Mononuclear cell (primary cell): ENCODE results near the gene KIF3B. TPM values are rescaled to one million over a fixed set of nuclear protein-coding genes. Genes with fewer than 3 reads are reported as not detected.

Experiments
- H3K27me3 ChIP-seq: 2 replicates; pipeline ENCODE4 v1.6.0; 2011; ENCODE audit warnings: low read length, control low read depth; ENCODE audit not compliant: insufficient read depth
- H3K4me1 ChIP-seq: 2 replicates; pipeline ENCODE4 v1.5.1; 2011; ENCODE audit warnings: mild to moderate bottlenecking, low read length, control low read depth; ENCODE audit not compliant: insufficient read depth
- H3K4me3 ChIP-seq: 2 replicates; pipeline ENCODE4 v1.5.1; 2011; ENCODE audit warnings: mild to moderate bottlenecking, low read length, moderate library complexity
- H3K9me3 ChIP-seq: 2 replicates; pipeline ENCODE4 v1.5.1; 2011; ENCODE audit warnings: low read depth, mild to moderate bottlenecking, control low read depth, low read length
- total RNA-seq: library from RNA; depleted of rRNA; stranded (reverse); fragments of >200 nt; gene quantifications from one replicate; pipeline ENCODE4 v1.2.3, GENCODE V29; 2012

KIF3B gene
- total RNA-seq: 7.0 TPM

DNA sequence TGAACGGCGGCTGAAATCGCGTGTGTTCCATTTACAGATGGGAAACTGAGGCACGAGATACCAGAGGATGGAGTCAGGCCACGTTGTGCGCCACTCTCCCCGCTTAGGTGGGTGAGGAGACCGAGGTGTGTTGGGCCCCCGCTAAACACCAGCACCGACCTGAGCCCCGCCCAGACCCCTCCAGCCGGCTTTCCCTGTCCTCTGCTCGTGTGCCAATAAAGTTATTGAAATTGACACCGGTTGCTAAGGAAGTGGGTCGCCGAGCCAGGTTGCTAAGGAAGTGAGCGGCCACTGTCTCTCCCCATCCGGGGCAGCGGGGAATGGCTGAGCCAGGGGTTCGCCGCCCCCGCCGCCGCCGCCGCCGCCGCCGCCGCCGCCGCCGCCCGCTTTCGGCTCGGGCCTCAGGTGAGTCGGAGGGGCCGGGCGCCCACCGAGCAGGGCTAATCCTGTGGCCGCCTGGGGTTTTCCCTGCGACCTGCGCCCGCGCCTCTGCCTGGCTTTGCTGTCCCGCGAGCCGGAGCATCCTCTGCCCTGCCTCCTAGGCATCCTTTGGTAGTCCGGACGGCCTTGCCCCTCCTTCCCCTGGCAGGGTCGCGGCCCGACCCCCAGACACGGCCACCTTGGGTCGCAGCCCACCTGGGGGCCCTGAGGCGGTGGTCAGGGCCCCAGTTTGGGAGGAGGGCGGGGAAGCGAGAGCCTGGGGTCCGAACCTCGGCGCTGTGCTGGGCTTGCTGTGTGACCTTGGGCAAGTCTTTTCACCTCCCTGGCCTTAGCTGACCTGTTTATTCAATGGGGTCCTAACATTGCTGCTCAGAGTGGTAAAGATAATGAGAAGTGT lies at the start of gene KIF3B:
Gene KIF3B, plus strand, starts transcription at position 291 of the 838 bp plus-strand sequence. CDS start 32,127 bp downstream, outside the sequence.
- H3K27me3 ChIP-seq: no peaks in the 10 kb centered on the region
- peak within 1 kb of the TSS; percentile 74 for H3K4me3 ChIP-seq
- peaks cover 30% of the 10 kb centered on the region for H3K4me1 ChIP-seq
- H3K9me3 ChIP-seq: no peaks in the 10 kb centered on the region

DNA sequence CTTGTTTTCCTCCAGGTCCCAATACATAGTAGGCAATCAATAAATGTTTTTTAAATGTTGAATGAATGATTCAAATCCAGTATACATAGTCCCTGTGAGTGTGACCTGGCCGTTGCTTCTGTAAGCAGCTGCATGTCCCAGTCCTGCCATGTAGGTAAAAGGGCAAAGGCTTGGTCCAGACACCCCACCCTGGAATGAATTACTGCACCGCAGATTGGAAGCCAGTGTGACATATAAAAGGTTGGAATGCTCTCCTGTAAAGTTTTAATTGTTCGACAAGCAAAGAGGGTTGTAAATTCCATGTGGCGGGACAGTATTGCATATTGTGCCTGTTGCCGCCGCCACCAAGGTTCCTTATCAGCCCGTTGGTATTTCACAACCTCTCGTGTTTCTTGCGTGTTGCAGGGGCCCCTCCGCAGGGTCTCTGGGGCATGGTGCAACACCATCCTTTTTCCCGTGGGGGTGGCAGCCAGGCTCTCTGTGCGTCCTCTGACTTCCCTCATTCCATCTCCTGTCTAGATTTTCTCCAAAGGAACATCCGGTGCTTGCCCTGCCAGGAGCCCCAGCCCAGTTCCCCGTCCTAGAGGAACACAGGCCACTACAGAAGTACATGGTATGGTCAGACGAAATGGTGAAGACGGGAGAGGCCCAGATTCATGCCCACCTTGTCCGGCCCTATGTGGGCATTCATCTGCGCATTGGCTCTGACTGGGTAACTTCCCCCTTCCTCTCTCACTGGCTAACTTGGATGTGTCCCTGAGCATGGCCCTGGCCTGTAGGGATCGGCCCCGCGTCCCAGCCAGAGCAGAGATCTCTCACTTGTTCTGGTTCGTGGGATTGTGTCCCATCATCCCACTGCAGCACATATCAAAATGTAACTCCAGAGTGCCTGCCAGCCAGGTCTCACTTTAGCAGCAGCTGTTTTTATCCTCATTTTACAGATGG lies 49.4 kb upstream of the KIF3B start:
- no peak overlapping the region for H3K4me3 ChIP-seq
- H3K9me3 ChIP-seq: no peaks in the 10 kb centered on the region
- H3K4me1 ChIP-seq: peaks cover 41% of the 10 kb centered on the region
- no peaks in the 10 kb centered on the region for H3K27me3 ChIP-seq

DNA sequence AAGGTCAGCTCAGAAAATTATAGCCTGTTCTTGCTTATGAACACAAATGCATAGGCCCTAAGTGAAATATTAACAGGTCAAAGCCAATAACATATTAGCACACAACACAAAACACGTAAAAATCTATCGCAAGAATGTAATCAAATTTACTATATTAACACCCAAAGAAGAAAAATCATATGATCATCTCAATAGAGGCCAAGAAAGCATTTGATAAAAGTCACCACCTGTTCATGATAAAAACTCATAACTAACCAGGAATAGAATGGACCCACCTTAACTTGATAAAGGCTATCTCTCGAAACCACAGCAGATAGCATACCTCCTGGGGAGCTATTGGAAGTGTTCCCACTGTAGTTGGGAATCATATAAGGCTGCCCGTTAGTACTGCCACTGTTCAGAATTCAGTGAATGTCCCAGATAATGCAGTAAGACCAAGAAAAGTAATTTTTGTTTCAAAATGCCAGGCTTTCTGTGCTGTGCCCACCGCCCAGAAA lies 48.2 kb upstream of the KIF3B start:
- Histone ChIP-seq H3K9me3 (no peaks in the 10 kb centered on the region), H3K4me1 (peaks cover 54% of the 10 kb centered on the region), H3K4me3 (no peak overlapping the region), H3K27me3 (no peaks in the 10 kb centered on the region)

DNA sequence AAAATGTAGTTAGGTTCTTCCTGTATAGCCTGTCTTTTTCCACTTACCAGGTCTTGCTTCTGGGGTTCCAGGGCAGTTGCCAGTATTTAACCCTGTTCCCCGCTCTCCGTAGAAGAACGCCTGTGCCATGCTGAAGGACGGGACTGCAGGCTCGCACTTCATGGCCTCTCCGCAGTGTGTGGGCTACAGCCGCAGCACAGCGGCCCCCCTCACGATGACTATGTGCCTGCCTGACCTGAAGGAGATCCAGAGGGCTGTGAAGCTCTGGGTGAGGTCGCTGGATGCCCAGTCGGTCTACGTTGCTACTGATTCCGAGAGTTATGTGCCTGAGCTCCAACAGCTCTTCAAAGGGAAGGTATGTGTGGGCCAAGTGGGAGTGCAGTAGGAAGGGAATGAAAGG lies 46.7 kb upstream of the KIF3B start:
- Histone ChIP-seq H3K4me1 (peaks cover 64% of the 10 kb centered on the region), H3K4me3 (no peak overlapping the region), H3K27me3 (no peaks in the 10 kb centered on the region), H3K9me3 (no peaks in the 10 kb centered on the region)

DNA sequence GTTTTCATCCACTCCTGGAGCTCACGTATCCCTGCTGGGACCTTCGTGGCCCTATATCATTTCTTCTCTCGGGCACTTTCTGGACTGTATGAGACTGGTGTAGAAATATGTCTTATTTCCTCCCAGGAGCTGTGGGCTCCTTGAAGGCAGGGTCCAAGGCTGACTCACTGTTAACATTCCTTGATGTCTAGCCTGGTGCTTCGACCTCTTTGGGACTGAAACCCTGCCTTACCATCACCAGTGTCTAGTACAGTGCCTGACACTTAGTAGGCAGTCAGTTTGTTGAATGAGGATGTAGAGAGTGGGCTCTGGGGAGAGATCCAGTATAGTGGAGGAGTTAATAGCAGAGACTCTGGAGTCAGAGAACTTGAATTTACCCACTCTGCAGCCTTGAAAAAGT lies 46.2 kb upstream of the KIF3B start:
- Histone ChIP-seq H3K27me3 (no peaks in the 10 kb centered on the region), H3K4me3 (no peak overlapping the region), H3K9me3 (no peaks in the 10 kb centered on the region), H3K4me1 (peaks cover 64% of the 10 kb centered on the region)

DNA sequence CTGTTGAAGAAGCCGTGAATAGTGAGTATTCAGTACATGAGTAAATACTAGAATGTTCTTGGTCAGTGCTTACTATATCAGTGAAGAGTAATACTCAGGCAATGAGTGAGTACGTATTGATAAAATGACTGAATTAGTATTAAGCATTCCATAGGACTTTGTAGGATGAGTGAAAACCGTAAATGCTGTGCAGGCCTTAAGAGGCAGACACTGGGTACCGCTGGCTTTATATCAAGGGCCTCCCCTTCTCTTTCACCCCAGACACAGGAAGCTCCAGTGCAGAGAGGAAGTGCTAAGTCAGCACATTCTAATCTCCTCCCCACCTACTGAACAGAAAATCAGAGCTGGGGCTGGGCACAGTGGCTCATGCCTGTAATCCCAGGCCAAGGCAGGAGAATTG lies 45.6 kb upstream of the KIF3B start:
- H3K9me3 ChIP-seq: no peaks in the 10 kb centered on the region
- H3K27me3 ChIP-seq: no peaks in the 10 kb centered on the region
- H3K4me1 ChIP-seq: peaks cover 63% of the 10 kb centered on the region
- H3K4me3 ChIP-seq: no peak overlapping the region

DNA sequence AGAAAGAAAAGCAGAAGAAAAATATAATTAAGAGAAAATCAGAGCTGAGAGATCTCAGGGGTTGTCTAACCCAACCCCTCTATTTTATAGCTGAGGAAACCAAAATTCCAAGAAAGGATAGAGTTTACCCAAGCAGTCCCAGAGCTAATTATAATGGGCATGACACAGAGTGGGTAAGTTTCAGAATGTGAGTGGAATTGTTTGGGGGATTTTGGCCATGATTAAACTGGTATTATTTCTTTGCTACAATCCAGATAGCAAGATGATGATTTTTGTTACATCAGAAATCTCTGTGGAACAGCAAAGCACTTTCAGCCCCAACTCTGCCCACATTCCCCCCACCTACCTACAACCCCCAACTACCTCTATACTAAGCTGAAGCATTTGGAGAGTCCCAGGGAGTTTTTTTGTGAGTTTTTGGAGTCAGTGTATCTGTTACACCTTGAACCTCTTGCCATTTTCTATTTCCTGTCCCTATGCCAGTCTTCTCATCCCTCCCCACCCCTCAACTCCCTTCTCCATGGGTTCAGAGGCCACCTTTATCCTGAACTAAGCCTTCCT lies 45.0 kb upstream of the KIF3B start:
- no peaks in the 10 kb centered on the region for H3K27me3 ChIP-seq
- H3K4me3 ChIP-seq: no peak overlapping the region
- peaks cover 58% of the 10 kb centered on the region for H3K4me1 ChIP-seq

DNA sequence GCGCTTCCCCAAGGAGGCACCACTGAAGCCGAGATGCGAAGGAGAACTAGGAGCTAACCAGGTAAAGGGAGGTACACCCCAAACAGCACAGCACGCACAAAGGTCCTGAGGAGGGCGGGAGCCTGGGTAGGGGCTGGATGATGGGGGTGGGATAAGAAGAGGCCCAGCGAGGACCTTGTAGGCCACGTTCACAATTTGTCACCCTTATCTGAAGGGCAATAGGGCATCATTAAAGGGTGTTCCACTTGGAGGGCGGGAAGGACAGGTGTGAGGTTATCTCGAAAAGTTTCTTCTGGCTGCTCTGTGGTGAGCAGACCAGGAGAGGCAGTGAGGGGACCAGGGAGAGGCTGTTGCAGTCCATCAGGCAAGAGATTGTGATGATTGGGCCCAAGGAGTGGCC lies 44.2 kb upstream of the KIF3B start:
- no peak overlapping the region for H3K4me3 ChIP-seq

More for the DNA sequence above, 45.0 kb upstream of the KIF3B start:
- H3K9me3 ChIP-seq: no peaks in the 10 kb centered on the region

DNA sequence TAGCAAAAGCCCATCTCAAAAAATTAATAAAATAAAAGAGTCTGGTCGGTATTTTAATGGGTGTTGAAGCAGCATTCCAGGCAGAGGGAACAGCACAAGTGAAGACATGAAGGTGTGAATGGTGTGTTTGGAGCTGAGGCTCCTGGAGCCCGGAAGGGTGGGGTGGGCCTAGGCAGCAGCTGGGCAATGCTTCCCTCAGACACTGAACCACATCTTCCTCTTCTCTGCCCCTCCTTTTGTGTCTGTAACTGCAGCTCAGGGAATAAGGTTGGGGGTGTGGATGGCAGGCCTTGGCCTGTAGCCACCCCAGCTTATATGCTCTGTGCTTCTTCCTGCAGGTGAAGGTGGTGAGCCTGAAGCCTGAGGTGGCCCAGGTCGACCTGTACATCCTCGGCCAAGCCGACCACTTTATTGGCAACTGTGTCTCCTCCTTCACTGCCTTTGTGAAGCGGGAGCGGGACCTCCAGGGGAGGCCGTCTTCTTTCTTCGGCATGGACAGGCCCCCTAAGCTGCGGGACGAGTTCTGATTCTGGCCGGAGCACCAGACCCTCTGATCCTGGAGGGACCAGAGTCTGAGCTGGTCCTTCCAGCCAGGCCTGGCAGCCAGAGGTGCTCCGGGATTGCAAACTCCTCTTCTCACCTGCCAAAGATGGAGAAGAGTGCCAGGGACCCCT lies 43.2 kb upstream of the KIF3B start:
- Histone ChIP-seq H3K4me3 (no peak overlapping the region), H3K4me1 (peaks cover 44% of the 10 kb centered on the region), H3K9me3 (no peaks in the 10 kb centered on the region), H3K27me3 (no peaks in the 10 kb centered on the region)

More for the DNA sequence above, 44.2 kb upstream of the KIF3B start:
- H3K4me1 ChIP-seq: peaks cover 49% of the 10 kb centered on the region
- no peaks in the 10 kb centered on the region for H3K9me3 ChIP-seq
- no peaks in the 10 kb centered on the region for H3K27me3 ChIP-seq

DNA sequence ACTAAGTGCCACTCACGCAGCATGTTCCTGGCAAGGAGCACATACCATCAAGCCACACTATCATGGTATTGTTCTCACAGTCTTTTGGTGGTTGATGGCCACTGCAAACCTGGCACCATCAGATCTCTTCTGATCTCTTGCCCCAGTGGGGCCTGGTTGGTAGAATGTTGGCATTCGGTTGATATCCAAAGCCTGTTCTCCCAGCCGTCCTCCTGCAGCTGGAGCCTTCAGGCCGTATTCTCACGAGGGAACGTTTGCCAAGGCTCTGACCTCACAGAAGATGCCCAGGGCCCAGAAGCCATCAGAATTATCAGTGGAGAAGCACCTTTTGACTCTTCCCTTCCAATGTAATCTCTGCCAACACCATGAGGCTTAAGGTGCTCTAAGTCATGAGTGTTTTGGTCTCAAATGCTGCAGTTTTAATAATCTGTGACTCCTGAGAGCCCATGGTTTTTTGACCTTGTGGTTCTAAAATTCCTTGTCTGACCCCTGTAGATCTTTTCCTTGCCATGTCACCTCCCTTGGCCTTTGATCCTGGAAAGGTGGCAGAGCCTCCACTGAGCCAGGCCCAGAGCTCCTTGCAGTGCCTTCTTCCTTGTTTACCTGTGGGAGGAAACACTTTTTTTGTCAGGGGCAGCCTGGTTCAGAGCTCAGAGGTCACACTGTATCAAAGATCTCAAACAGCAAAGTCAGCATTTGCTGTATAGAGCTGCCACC lies 42.0 kb upstream of the KIF3B start:
- Histone ChIP-seq H3K9me3 (no peaks in the 10 kb centered on the region), H3K27me3 (no peaks in the 10 kb centered on the region), H3K4me3 (no peak overlapping the region), H3K4me1 (peaks cover 54% of the 10 kb centered on the region)

DNA sequence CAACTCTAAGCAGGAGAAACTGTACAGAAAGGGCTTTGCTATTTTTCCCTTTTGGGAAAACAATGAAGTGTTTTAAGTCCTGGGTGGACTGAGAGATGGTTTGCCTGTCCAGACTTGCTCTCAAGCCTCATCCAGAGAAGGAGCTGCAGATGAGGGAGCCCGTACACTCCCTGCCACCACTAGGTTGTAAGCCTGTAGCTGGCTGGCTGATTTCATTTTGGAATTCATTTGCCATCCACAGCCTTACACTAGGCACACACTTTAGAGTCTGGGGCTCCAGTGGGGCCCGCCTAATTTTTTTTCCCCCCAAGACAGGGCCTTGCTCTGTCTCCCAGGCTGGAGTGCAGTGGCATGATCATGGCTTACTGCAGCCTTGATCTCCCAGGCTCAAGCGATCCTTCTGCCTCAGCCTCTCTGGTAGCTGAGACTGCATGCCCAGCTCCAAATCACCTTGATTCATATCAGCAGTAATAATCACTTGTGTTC lies 41.4 kb upstream of the KIF3B start:
- Histone ChIP-seq H3K4me3 (no peak overlapping the region), H3K27me3 (no peaks in the 10 kb centered on the region), H3K9me3 (no peaks in the 10 kb centered on the region), H3K4me1 (peaks cover 52% of the 10 kb centered on the region)

DNA sequence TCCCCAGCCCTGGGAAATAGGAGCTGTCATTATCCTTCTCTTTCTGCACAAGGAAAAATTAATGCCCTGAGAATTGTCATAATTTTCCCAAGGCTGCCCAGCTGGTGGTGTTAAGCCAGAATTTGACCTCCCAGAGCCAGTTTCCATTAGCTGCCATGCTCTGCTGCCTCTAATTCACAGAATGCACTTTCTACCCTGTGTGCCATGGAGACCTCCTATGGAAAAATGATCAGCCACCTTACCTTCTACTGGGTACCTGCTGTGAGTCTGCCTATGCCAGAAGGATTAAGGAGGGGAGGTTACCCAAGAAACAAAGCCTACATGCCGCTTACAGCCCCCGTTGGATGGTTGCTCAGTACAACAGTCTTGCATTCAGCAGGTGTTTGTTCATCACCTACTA lies 40.6 kb upstream of the KIF3B start:
- peaks cover 46% of the 10 kb centered on the region for H3K4me1 ChIP-seq
- no peak overlapping the region for H3K4me3 ChIP-seq
- no peaks in the 10 kb centered on the region for H3K9me3 ChIP-seq

DNA sequence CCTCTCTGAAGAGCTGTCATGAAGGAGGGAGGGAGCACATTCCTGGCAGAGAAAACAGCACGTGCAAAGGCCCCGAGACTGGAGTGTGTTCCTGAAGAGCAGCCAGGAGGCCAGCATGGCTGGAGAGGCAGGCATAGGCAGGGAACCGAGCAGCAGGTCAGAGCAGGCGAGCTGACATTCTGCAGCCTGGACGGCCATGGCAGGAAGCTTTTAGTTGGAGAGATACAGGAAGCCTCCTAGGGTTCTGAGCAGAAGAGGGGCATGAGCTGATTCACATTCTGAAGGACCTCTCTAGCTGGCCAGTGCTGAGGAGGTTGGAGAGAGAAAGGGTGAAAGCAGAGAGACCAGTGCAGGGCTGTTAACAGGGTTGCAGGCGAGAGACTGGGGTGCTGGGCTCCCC lies 40.0 kb upstream of the KIF3B start:
- Histone ChIP-seq H3K27me3 (no peaks in the 10 kb centered on the region), H3K9me3 (no peaks in the 10 kb centered on the region), H3K4me1 (peaks cover 40% of the 10 kb centered on the region), H3K4me3 (no peak overlapping the region)

More for the DNA sequence above, 40.6 kb upstream of the KIF3B start:
- no peaks in the 10 kb centered on the region for H3K27me3 ChIP-seq
